K562 (cell line): ENCODE results near the gene CDYL. TPM values are rescaled to one million over a fixed set of nuclear protein-coding genes. Genes with fewer than 3 reads are reported as not detected.

Source experiments
- CREB1 ChIP-seq, 2 experiments: sonication (generic) in 1 of 2; formaldehyde crosslinking in 1 of 2; IDR thresholded peaks; 2 replicates each; pipeline versions ENCODE4 v1.6.1 to v1.8.0; 2012 to 2022; ENCODE audit warnings: inconsistent platforms in 1 of 2, mild to moderate bottlenecking in 1 of 2, missing genetic modification reagents in 1 of 2, moderate library complexity in 1 of 2
- DPF2 ChIP-seq: fragments of 450-650 bp; IDR thresholded peaks from 2 replicates; pipeline ENCODE4 v1.6.1; 2016
- HLTF ChIP-seq: fragments of 450-650 bp; IDR thresholded peaks from 2 replicates; pipeline ENCODE4 v1.6.1; 2016
- JUND ChIP-seq, 2 experiments: IDR thresholded peaks; 2 replicates in 1 of 2; 3 replicates in 1 of 2; pipeline ENCODE4 v1.6.1; 2011; ENCODE audit warnings: borderline replicate concordance in 2 of 2, low read depth in 2 of 2, low read length in 2 of 2, improper control_type of control experiment in 1 of 2, missing biosample characterization in 1 of 2, missing genetic modification characterization in 1 of 2, missing genetic modification reagents in 1 of 2
- NCOA4 ChIP-seq: fragments of 450-650 bp; IDR thresholded peaks from 2 replicates; pipeline ENCODE4 v1.6.1; 2018; ENCODE audit warnings: mild to moderate bottlenecking; ENCODE audit not compliant: partially characterized antibody
- NR2C2 ChIP-seq, 2 experiments: fragments of 200-800 bp in 1 of 2; sonication (Bioruptor generic) in 1 of 2; sonication (generic) in 1 of 2; formaldehyde crosslinking in 1 of 2; IDR thresholded peaks; 2 replicates each; pipeline versions ENCODE4 v1.6.1 to v1.8.0; 2016 to 2022; ENCODE audit warnings: mild to moderate bottlenecking in 1 of 2, missing compliant biosample characterization in 1 of 2, missing genetic modification characterization in 1 of 2, missing genetic modification reagents in 1 of 2
- PCBP1 ChIP-seq: fragments of 200-400 bp; formaldehyde crosslinking; IDR thresholded peaks from 2 replicates; pipeline ENCODE4 v1.6.1; 2018; ENCODE audit warnings: mild to moderate bottlenecking, low read depth, low read length; ENCODE audit not compliant: poor library complexity, severe bottlenecking
- RAD21 ChIP-seq, 2 experiments: fragments of 250-450 bp in 1 of 2; fragments of 450-650 bp in 1 of 2; sonication (Bioruptor Pico) in 1 of 2; formaldehyde crosslinking in 1 of 2; IDR thresholded peaks in 1 of 2; conservative IDR thresholded peaks in 1 of 2; 2 replicates each; pipeline versions ENCODE4 v1.4.0 to v1.8.0; 2020 to 2022; ENCODE audit warnings: mild to moderate bottlenecking in 2 of 2, moderate library complexity in 1 of 2
- SMARCA4 ChIP-seq: fragments of 450-650 bp; IDR thresholded peaks from 2 replicates; pipeline ENCODE4 v1.6.1; 2016
- ZNF140 ChIP-seq: fragments of 250-450 bp; sonication (Bioruptor Pico); IDR thresholded peaks from 2 replicates; pipeline ENCODE4 v1.8.0; 2021; ENCODE audit warnings: moderate library complexity, mild to moderate bottlenecking, inconsistent platforms
- polyA plus RNA-seq, 8 experiments: library from polyadenylated mRNA; depleted of rRNA in 4 of 8; stranded (reverse) in 5 of 8; unstranded in 3 of 8; fragments of >200 nt; fragmentation: Nextera tagmentation in 2 of 8; fragmentation: Illumina TruSeq in 1 of 8; extraction: Ambion mirVana in 2 of 8; extraction: Trizol in 1 of 8; gene quantifications; 2 replicates each; pipeline versions ENCODE4 v1.2.1 to v1.2.3, GENCODE V29; 2011 to 2014; ENCODE audit warnings: inconsistent platforms in 1 of 8, missing spikeins in 1 of 8
- total RNA-seq, 7 experiments: library from RNA; depleted of rRNA in 6 of 7; stranded (reverse); fragments of >200 nt in 6 of 7; fragmentation: Illumina TruSeq in 2 of 7; extraction: Trizol in 2 of 7; gene quantifications; 2 replicates each; pipeline versions ENCODE4 v1.2.1 to v1.2.3, GENCODE V29; 2011 to 2021; ENCODE audit warnings: low replicate concordance in 1 of 7
- TF ChIP-seq, protein P1 (sequence below): fragments of 200-400 bp; formaldehyde crosslinking; IDR thresholded peaks from 2 replicates; pipeline ENCODE4 v1.6.1; 2017; ENCODE audit warnings: mild to moderate bottlenecking, low read depth, low read length, moderate library complexity
- TF ChIP-seq, protein P2 (sequence below), 2 experiments: fragments of 450-650 bp in 1 of 2; sonication (generic) in 1 of 2; formaldehyde crosslinking in 1 of 2; IDR thresholded peaks in 1 of 2; conservative IDR thresholded peaks in 1 of 2; 2 replicates each; pipeline versions ENCODE4 v1.6.1 to v1.8.1; 2016 to 2023; ENCODE audit warnings: mild to moderate bottlenecking in 2 of 2, moderate library complexity in 2 of 2, inconsistent platforms in 1 of 2, missing genetic modification reagents in 1 of 2
- TF ChIP-seq, protein P3 (sequence below): fragments of 250-450 bp; sonication (Bioruptor Pico); IDR thresholded peaks from 2 replicates; pipeline ENCODE4 v1.8.0; 2021; ENCODE audit warnings: borderline replicate concordance, mild to moderate bottlenecking, moderate library complexity; ENCODE audit not compliant: poor library complexity, severe bottlenecking
- TF ChIP-seq, protein P4 (sequence below): sonication (generic); IDR thresholded peaks from 2 replicates; pipeline ENCODE4 v1.6.1; 2016
- TF ChIP-seq, protein P5 (sequence below): sonication (generic); formaldehyde crosslinking; IDR thresholded peaks from 2 replicates; pipeline ENCODE4 v1.8.0; 2023; ENCODE audit warnings: mild to moderate bottlenecking, missing genetic modification reagents

CDYL gene
- total and polyA plus RNA-seq, 9 of the 15 experiments (the other 6 are each of a cell fraction or from before 2014, with no cell fraction given), result 8.1 to 45.8 (median 40.8) TPM

DNA sequence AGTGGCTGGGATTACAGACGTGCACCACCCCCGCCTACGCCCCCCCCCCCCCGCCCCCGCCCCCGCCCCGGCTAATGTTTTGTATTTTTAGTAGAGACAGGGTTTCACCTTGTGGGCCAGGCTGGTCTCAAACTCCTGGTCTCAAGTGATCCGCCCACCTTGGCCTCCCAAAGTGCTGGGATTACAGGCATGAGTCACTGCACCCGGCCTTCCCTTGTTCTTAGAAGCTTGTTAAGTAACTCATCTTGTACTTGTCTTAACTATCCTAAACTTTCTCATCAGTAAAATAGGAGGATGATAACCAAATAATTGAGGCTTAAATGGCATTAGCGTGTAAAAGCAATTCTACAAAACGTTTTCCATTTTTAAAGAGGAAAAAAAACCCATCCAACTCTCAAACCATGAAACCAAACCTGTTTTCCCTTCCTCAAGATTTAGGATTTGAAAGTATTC lies 4.2 kb downstream of the CDYL start (continued):
- TF ChIP-seq, protein P1, sequence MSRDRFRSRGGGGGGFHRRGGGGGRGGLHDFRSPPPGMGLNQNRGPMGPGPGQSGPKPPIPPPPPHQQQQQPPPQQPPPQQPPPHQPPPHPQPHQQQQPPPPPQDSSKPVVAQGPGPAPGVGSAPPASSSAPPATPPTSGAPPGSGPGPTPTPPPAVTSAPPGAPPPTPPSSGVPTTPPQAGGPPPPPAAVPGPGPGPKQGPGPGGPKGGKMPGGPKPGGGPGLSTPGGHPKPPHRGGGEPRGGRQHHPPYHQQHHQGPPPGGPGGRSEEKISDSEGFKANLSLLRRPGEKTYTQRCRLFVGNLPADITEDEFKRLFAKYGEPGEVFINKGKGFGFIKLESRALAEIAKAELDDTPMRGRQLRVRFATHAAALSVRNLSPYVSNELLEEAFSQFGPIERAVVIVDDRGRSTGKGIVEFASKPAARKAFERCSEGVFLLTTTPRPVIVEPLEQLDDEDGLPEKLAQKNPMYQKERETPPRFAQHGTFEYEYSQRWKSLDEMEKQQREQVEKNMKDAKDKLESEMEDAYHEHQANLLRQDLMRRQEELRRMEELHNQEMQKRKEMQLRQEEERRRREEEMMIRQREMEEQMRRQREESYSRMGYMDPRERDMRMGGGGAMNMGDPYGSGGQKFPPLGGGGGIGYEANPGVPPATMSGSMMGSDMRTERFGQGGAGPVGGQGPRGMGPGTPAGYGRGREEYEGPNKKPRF, result no peak
- TF ChIP-seq, protein P2, sequence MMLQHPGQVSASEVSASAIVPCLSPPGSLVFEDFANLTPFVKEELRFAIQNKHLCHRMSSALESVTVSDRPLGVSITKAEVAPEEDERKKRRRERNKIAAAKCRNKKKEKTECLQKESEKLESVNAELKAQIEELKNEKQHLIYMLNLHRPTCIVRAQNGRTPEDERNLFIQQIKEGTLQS (IDR thresholded peaks at IDR 0.05), result peak; percentile 85
- TF ChIP-seq, protein P2 (CRISPR knock-in tag; conservative IDR thresholded peaks at IDR 0.05), result no peak
- no peak for TF ChIP-seq PCBP1
- TF ChIP-seq NR2C2 (CRISPR knock-in tag; IDR thresholded peaks at IDR 0.05), result no peak
- no peak for TF ChIP-seq NR2C2 (tag; IDR thresholded peaks at IDR 0.05)
- no peak for TF ChIP-seq NCOA4
- no peak for TF ChIP-seq CREB1 (IDR thresholded peaks at IDR 0.05)
- TF ChIP-seq CREB1 (CRISPR knock-in tag; IDR thresholded peaks at IDR 0.05), result no peak
- no peak for TF ChIP-seq HLTF
- TF ChIP-seq ZNF140 (CRISPR knock-in tag), result no peak
- 0 out of 4 replicates have a peak, but pooled peaks of 1 of the 2 experiments have one; percentile 11 for TF ChIP-seq RAD21 (CRISPR knock-in tag; conservative IDR thresholded peaks at IDR 0.05 in 1 of 2, IDR thresholded peaks at IDR 0.05 in 1 of 2)
- TF ChIP-seq, protein P3, sequence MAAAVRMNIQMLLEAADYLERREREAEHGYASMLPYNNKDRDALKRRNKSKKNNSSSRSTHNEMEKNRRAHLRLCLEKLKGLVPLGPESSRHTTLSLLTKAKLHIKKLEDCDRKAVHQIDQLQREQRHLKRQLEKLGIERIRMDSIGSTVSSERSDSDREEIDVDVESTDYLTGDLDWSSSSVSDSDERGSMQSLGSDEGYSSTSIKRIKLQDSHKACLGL (CRISPR knock-in tag), result no peak
- peak; percentile 79 for TF ChIP-seq SMARCA4
- TF ChIP-seq, protein P4, sequence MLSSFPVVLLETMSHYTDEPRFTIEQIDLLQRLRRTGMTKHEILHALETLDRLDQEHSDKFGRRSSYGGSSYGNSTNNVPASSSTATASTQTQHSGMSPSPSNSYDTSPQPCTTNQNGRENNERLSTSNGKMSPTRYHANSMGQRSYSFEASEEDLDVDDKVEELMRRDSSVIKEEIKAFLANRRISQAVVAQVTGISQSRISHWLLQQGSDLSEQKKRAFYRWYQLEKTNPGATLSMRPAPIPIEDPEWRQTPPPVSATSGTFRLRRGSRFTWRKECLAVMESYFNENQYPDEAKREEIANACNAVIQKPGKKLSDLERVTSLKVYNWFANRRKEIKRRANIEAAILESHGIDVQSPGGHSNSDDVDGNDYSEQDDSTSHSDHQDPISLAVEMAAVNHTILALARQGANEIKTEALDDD, result peak; percentile 90
- peak; percentile 86 for TF ChIP-seq JUND (IDR thresholded peaks at IDR 0.05; ENCODE audit: borderline replicate concordance, low read depth, low read length)
- TF ChIP-seq JUND (tag; IDR thresholded peaks at IDR 0.05; ENCODE audit: borderline replicate concordance, low read depth, low read length), result peak; percentile 70; the same call in 1 of the 3 replicates
- TF ChIP-seq DPF2, result peak; percentile 85
- TF ChIP-seq, protein P5, sequence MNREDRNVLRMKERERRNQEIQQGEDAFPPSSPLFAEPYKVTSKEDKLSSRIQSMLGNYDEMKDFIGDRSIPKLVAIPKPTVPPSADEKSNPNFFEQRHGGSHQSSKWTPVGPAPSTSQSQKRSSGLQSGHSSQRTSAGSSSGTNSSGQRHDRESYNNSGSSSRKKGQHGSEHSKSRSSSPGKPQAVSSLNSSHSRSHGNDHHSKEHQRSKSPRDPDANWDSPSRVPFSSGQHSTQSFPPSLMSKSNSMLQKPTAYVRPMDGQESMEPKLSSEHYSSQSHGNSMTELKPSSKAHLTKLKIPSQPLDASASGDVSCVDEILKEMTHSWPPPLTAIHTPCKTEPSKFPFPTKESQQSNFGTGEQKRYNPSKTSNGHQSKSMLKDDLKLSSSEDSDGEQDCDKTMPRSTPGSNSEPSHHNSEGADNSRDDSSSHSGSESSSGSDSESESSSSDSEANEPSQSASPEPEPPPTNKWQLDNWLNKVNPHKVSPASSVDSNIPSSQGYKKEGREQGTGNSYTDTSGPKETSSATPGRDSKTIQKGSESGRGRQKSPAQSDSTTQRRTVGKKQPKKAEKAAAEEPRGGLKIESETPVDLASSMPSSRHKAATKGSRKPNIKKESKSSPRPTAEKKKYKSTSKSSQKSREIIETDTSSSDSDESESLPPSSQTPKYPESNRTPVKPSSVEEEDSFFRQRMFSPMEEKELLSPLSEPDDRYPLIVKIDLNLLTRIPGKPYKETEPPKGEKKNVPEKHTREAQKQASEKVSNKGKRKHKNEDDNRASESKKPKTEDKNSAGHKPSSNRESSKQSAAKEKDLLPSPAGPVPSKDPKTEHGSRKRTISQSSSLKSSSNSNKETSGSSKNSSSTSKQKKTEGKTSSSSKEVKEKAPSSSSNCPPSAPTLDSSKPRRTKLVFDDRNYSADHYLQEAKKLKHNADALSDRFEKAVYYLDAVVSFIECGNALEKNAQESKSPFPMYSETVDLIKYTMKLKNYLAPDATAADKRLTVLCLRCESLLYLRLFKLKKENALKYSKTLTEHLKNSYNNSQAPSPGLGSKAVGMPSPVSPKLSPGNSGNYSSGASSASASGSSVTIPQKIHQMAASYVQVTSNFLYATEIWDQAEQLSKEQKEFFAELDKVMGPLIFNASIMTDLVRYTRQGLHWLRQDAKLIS (CRISPR knock-in tag), result no peak
